Measurements from ENCODE around the gene RAPH1.
"Not testable (repeated sequence)": the region's sequence is repeated elsewhere in the genome, so short reads cannot be mapped to it uniquely, and the experiment has no call there.

RAPH1 gene

DNA sequence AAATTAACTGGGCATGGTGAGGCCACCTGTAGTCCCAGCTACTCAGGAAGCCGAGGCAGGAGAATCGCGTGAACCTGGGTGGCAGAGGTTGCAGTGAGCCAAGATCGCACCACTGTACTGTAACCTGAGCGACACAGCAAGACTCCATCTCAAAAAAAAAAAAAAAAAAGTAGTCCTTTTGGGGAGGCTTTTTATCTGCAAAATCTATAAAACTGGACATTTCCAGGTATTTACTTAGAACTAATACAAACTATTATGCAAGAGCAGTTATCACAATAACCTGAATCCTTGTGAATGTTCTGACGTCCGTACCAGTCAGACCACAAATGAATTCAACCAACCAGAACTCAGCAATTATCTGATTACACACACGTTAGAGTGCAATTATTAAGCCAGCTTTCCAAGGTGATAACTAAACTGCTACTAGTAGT is 8.8 kb upstream of the RAPH1 start:
- no peak for DNase-seq (ENCODE audit: low spot score)

DNA sequence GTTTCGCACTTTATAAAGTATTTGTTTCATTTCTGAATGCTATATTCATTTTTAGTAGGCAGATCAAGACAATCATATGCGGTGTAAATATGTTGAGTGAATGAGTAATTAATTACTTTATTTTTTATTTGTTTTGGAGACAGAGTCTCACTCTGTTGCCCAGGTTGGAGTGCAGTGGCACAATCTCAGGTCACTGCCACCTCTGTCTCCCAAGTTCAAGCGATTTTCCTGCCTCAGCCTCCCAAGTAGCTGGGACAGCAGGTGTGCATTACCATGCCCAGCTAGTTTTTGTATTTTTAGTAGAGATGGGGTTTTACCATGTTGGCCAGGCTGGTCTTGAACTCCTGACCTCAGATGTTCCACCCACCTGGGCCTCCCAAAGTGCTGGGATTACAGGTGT is 5.5 kb upstream of the RAPH1 start:
- DNase-seq (ENCODE audit: low spot score) = not testable (repeated sequence)

DNA sequence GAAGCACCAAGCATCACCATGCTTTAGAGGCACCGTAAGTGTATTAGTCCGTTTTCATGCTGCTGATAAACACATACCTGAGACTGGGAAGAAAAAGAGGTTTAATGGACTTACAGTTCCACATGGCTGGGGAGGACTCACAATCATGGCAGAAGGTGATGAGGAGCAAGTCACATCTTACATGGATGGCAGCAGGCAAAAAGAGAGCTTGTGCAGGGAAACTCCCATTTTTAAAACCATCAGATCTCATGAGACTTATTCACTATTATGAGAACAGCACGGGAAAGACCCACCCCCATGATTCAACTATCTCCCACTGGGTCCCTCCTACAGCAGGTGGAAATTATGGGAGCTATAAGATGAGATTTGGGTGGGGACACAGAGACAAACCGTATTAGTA is 3.1 kb upstream of the RAPH1 start:
- not testable (repeated sequence) for DNase-seq (ENCODE audit: low spot score)

- not testable (repeated sequence) for DNase-seq (ENCODE audit: low spot score)
Observed at GRCh38 chr2:203536586-203536951, 1.5 kb upstream of the RAPH1 start.

GRCh38 chr2:203535784-203536585 is 884 bp upstream of the RAPH1 start:
- DNase-seq (ENCODE audit: low spot score) = no peak

GRCh38 chr2:203534621-203535077 is 452 bp downstream of the RAPH1 start:
- peak; percentile 56 for DNase-seq (ENCODE audit: low spot score)

- DNase-seq (ENCODE audit: low spot score) = peak; percentile 17
Observed at GRCh38 chr2:203533676-203534591, 1.2 kb downstream of the RAPH1 start.

DNA sequence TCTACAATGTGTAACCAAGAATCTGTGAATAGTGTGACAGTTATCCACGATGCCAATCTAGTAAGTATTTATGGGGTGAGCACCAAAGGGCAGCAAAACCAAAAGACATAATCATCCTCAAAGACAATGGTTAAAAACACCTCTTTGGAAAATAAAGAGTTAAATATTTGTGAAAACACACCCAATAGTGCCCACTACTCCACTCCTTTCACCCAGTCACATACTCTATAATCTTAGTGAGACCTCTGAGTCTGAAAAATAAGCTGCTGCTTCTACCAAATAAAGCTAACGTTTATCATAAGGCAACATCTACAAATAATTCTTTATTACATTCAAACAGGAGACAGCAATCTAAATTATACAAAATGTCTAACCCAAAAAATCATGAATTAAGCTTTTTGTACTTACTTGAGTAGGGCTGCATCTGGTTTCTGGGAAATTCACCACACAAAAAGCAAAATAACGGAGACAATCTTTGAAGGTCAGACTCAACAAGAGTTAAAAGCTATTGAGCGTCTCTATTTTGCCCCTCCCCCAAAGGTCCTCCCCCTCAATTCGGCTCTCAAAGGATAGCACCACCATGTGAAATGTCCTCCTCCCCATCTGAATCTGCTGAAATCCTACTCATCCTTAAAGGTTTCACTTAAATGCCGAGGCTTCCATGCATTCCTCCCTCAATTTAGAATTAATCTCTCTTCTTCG is 2.0 kb downstream of the RAPH1 start:
- DNase-seq (ENCODE audit: low spot score) = no peak

DNA sequence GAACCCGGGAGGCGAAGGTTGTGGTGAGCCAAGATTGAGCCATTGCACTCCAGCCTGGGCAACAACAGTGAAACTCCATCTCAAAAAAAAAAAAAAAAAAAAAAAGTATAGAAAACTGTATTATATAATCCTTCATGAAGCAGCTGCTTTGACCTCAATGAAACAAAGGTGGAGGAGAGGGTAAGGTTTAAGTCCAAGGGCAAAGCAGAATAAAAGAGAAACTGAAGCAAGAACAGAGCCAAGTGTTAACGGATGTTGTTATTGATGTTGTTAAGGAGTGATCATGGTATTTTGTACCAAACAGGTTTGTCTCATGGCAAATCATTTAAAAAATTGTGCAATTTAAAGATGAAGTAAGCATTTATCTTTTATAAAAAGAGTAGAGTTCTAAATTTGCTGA is 7.4 kb downstream of the RAPH1 start:
- DNase-seq (ENCODE audit: low spot score) = no peak

- DNase-seq (ENCODE audit: low spot score) = not testable (repeated sequence)
Observed at GRCh38 chr2:203513268-203513667, 21.8 kb downstream of the RAPH1 start.

DNA sequence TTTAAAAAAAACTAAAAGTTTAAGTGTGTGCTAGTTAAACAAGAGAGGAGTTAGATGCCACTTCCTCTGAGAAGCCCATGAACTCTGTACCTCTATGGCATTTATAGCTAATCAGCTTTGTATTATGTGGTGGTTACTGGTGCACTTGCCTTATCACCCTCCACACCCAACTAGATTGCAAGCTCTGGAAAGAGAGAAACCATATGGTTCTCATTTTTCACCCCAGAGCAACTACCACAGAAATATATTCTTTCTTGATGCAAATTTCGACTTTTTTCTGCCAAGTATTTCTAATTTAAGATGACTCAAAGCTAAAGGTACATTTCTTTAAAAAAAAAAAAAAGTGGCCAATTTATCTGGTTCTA is 24.2 kb downstream of the RAPH1 start:
- no peak for DNase-seq (ENCODE audit: low spot score)

DNA sequence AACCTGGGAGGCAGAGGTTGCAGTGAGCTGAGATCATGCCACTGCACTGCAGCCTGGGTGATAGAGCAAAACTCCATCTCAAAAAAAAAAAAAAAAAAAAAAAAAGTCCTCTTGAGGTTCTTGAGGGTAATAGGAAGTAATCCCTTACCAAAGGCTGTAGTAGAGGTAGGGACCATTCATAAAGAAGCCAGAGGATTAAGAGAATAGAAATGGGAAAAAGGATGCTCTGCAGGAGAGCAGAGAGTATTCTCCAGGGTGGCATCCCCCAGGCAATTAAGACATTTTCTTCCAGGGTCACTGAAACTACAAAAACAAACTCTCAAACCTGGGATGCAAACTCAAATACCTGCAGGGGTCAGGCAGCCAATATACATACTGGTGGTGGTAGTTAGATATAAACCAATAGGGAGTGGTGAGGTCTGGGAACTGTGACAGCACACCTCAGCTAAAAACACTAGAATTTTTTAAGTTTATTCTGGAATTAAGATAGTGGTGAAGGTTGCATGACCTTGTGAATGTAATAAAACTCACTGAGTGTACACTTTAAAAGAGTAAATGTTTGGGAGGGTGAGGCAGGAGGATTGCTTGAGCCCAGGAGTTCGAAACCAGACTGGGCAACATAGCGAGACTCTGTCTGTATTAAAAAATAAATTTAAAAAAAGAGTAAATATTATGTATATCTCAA is 24.7 kb downstream of the RAPH1 start:
- no peak for DNase-seq (ENCODE audit: low spot score)

- DNase-seq (ENCODE audit: low spot score) = not testable (repeated sequence)
Observed at GRCh38 chr2:203503460-203503859, 31.6 kb downstream of the RAPH1 start.

- DNase-seq (ENCODE audit: low spot score) = no peak
Observed at GRCh38 chr2:203501873-203502272, 33.2 kb downstream of the RAPH1 start.

- DNase-seq (ENCODE audit: low spot score) = no peak
Observed at GRCh38 chr2:203500951-203501350, 34.1 kb downstream of the RAPH1 start.

DNA sequence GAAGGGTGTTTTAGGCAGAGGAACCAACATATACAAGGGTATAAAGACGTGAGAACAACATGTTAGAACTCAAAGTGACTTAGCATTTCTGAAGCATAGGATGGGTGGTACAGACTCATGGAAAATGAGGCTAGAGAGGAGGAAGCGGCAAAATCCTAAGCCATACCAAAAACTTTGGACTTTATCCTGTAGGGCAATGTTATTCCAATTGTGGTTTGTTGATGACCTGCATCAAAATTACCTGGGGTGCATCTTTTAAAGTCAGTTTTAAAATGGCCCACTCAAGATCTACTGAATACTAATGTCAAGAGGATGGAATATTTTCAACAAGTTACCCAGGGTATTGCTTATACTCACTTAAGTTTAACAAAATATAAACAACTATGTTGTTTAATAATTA is 34.8 kb downstream of the RAPH1 start:
- DNase-seq (ENCODE audit: low spot score) = no peak

GRCh38 chr2:203498161-203498560 is 36.9 kb downstream of the RAPH1 start:
- DNase-seq (ENCODE audit: low spot score) = no peak

DNA sequence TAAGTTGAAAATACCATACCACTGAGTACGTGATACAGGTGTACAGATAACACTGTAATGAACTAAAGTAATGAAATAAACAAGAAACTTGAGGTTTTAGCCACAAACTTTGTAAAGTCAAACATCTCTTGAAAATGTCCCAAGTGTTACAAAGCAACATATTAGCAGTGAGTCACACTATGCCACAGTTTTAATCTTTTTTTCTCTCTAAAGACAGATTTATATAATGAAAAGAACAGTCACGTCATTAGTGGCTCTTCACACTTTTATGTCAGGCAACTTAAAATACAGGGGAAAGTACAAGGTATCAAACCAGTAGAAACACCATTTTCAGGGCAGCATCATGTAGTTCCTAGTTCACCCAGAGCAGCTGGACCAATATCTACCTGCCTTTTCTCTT is 42.1 kb downstream of the RAPH1 start:
- DNase-seq (ENCODE audit: low spot score) = no peak

GRCh38 chr2:203490391-203490790 is 44.7 kb downstream of the RAPH1 start:
- no peak for DNase-seq (ENCODE audit: low spot score)

GRCh38 chr2:203489531-203489930 is 45.6 kb downstream of the RAPH1 start:
- DNase-seq (ENCODE audit: low spot score) = no peak

- DNase-seq (ENCODE audit: low spot score) = peak; percentile 66
Observed at GRCh38 chr2:203484266-203485112, 50.6 kb downstream of the RAPH1 start.

Data from NAMALWA (cell line).